ENCODE results near the gene AGR3.

Gene AGR3

GRCh38 chr7:16881844-16882243, at the start of gene AGR3:
Gene AGR3, minus strand, starts transcription at chr7:16881983. Its CDS starts 3,365 bp downstream, at chr7:16878618.
- no peak for DNase-seq (ENCODE audit: low read depth in 3 of 3, low spot score in 1 of 3)

DNA sequence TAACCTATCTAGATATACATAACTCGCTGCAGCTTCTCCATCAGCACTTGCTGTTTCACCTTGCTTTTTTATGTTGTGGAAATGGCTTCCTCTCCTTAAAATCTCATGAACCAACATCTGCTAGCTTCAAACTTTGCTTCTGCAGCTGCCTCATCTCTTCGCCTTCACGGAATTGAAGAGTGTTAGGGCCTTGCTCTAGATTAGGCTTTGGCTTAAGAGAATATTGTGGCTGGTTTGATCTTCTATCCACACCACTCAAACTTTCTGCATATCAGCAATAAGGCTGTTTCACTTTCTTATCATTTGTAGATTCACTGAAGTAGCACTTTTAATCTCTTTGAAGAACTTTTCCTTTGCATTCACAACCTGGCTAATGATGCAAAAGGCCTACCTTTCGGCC, 49.2 kb upstream of the AGR3 start:
- DNase-seq (ENCODE audit: low read depth in 3 of 3, low spot score in 1 of 3) = no peak

DNA sequence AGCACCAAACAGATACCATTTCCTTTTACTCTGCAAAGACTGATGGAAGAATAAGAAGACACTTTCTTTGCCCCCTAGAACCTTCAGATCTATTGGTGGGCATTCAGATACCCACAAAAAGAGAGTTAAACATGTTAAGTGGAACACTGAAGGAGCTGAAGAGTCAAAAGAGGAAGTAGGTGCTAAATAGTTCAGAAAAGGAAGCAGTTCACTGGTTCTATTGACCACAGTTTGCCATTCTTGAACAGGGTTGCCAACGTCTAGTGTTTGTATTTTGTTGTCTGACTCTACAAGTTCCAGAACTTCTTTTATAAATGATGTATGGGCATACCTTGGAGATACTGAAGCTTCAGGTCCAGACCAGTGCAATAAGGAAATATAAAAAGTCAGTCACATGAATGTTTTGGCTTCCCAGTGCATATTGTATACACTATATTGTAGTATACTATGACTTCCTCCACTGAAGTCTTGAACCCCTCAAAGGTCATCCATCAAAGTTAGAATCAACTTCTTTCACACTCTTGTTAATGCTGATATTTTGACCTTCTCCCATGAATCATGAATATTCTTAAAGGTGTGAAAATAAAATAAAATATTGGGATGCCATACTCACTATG, 47.5 kb upstream of the AGR3 start:
- DNase-seq (ENCODE audit: low read depth in 3 of 3, low spot score in 1 of 3) = no peak

- no peak for DNase-seq (ENCODE audit: low read depth in 3 of 3, low spot score in 1 of 3)
These were observed 45.1 kb upstream of the AGR3 start for GRCh38 chr7:16926861-16927260.

DNA sequence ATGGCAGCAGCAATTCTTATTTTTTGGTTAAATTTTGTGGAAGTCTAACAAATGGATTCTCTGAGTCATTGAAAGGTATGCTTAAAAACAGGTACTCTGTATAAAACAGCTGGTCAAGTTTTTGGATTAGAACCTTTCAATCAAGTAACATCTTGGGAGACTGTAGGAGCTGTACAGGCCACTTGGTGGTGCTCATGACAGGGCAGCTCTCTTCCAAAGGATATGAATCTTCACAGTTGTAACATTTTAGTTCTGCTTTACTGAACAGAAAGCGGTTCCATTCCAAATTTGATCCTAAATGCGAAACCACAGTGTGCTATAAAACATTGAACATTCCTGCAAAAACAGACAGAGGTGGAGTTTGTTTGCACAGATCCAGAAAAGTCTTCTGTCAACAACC, 44.5 kb upstream of the AGR3 start:
- DNase-seq (ENCODE audit: low read depth in 3 of 3, low spot score in 1 of 3) = no peak

- no peak for DNase-seq (ENCODE audit: low read depth in 3 of 3, low spot score in 1 of 3)
These were observed 43.8 kb upstream of the AGR3 start for GRCh38 chr7:16925609-16926008.

DNA sequence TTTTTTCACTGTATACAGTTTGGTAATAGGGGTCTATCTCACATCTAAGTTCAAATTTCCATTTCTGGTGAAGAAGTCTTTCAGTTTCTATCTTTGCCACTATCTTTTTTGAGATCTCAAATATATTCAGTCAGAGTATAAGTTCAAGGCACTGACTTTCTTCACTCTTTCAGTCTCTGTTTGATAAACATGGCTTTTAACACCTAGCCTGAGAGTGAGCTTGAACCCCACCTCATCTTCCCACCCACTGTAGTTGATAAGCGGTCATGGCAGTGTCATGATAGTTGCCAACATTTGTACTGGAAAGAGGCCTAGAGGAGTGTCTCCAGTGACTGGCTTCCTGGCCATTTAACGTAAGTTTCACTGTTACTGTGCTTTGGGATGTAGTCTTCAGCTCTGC, 41.2 kb upstream of the AGR3 start:
- DNase-seq (ENCODE audit: low read depth in 3 of 3, low spot score in 1 of 3) = no peak

GRCh38 chr7:16921644-16922257, 40.0 kb upstream of the AGR3 start:
- DNase-seq (ENCODE audit: low read depth in 3 of 3, low spot score in 1 of 3) = no peak

DNA sequence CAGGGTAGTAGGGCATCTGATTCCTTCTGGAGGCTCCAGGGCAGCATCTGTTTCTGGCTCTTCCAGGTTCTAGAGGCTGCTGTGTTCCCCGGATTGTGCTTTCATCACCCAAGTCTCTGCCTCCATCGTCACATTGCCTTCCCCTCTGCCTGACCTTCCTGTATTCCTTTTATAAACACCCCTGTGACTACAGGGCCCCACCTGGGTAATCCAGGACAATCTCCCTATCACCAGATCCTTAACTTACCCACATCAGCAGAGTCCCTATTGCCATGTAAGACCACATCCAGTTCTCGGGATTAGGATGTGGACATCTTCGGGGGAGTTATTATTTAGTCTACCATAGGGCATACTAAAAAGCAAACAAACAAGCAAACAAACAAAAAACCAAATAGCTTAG, 39.4 kb upstream of the AGR3 start:
- no peak for DNase-seq (ENCODE audit: low read depth in 3 of 3, low spot score in 1 of 3)

DNA sequence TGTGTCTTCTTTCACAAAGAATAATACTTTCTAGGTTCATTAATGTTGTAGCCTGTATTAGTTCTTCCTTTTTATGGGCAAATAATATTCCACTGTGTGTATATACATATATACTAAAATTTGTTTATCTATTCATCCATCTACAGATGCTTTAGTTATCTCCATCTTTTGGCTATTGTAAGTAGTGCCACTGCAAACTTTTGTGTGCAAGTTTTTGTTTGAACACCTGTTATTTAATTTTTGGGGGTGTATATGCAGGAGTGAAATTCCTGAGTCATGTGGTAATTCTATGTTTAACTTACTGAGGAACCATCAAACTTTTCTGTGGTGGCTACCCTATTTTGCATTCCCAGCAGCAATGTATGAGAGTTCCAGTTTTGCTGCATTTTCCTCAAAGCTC, 37.7 kb upstream of the AGR3 start:
- DNase-seq (ENCODE audit: low read depth in 3 of 3, low spot score in 1 of 3) = no peak

DNA sequence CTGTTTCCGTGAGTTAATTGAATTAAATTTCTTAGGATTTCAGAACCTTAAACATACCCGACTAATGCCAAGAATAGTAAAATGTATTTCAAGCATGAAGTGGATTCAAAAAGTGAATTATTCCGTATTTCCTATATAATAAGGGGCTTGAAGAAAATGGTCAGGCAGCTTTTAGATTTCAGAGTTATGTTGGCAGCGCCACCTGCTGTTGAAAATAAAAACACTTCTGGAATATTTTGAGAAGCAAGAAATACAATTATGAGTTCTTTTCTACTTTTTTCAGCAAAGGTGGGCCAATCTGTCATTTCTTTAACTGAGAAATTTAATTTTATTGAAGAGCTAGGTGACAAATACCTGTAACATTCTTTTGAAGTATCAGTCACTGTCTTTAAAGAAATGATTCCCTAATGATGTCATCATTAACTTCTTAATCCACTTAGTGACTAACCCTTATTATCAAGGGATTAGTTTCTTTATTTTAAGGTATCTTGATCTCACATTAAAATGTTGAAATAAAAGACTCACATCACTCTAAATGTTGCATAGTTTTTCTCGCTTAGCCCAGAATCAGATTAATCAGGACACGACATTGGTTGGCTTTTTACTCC, 36.6 kb upstream of the AGR3 start:
- DNase-seq (ENCODE audit: low read depth in 3 of 3, low spot score in 1 of 3) = no peak

DNA sequence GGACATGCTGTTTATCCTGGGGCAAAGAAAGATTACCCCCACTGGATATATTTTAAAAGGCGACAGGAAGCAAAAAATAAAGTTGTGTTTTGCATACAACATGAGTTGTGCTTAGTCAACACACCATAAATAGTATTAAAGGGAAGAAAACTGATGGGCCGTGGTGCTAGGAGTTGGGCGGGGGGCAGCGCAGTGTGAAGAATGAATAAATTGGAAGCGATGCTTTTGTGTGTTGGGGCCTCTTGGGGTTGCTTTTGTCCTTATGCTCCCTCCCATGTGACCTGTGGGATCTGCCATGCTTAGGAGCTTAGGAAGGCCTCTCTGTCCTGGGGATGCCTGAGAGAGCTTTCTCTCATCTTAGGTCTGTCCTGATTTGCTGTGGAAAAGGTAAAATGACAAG, 35.0 kb upstream of the AGR3 start:
- DNase-seq (ENCODE audit: low read depth in 3 of 3, low spot score in 1 of 3) = no peak

DNA sequence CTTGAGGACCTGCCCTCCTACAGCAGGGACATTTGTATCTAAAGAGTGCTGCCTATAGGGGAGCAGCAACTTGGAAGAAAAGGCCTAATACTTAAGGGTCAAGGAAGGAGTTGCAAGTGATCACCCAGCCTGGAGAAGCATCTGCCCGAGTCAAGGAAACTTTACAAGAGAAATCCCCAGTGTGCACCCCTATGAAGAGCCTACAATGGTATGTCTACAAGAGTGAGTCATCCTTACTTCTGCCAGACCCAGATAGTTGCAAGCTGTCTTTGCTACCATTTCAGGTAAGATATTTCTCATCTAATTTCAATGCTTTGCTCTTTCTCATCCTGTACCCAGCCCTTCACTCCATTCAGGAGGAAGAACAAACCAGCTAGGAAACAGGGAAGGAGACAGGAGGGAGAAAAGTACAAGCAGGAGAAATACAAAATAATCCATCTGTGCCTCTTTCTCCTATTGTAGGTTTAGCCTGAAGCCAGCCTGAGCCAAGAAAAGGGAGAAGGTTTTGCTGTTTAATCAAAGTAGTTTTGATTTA, 34.4 kb upstream of the AGR3 start:
- no peak for DNase-seq (ENCODE audit: low read depth in 3 of 3, low spot score in 1 of 3)

DNA sequence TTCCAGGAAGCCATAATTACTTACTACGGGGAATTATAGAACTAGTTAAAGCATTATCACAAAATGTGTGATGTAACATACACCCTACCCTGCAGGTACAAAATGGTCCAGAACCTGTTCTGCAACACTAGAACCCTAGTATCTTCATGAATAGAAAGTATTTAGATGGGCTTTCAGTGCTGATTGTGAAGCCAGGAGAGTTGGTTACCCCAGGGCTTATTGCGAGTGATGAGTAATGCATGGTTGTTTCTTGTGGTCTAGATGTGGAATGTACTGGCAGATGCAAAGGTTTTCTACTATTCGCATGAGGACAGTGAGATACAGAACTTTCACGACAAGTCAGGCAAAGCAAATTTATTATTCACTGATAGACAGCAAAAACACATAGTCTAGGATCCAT, 33.6 kb upstream of the AGR3 start:
- DNase-seq (ENCODE audit: low read depth in 3 of 3, low spot score in 1 of 3) = no peak

- DNase-seq (ENCODE audit: low read depth in 3 of 3, low spot score in 1 of 3) = no peak
These were observed 33.0 kb upstream of the AGR3 start for GRCh38 chr7:16914771-16915170.

DNA sequence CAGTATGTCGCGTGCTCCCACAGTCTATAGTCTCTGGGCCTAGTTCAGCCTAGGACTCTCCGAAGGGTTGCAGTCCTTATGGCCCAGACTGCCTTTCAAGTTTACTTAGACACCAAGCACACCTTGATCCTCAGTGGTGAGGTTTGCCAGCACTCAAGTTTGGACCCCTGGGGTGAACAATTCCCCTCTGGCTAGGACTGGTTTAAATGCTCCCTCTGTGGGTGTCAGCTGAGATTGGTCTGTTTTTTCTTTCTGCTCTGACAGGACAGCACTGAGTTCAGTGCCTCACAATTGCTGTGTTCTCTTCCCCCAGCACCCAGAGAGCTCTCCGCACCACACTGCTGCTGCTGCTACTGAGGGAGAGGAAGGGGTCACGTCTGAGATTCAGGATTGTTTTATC, 31.9 kb upstream of the AGR3 start:
- no peak for DNase-seq (ENCODE audit: low read depth in 3 of 3, low spot score in 1 of 3)

DNA sequence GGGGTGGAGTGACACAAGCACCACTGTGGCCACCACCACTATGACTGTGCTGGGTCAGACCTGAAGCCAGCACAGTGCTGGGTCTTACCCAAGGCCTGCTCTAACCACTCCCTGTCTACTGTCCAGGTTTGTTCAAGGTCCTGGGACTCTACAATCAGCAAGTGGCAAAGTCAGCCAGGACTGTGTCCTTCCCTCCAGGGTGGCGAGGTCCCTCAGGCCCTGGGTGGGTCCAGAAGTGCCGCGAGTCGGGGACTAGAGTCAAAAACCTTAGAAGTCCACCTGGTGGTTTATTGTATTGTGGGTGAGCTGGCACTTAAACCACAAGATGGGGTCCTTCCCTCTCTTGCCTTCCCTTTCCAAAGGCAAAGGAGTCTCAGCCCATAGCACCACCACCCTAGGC, 30.8 kb upstream of the AGR3 start:
- DNase-seq (ENCODE audit: low read depth in 3 of 3, low spot score in 1 of 3) = no peak

DNA sequence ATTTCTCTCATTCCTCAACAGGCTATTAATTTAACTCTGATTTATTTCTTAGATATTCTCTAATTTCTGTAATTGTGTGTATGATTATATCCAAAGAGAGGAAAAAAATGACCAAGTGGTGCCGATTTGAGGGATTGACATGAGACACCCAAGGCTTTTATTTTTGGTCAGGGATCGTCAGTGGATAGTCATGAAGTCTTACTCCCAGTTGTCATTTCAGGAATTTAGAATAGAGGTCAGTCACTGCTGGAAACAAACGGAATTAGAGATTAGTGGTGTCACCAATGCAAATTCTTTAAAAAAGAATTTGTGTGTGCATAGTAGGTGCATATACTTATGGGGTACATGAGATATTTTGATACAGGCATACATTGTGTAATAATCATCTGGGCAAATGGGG, 26.8 kb upstream of the AGR3 start:
- DNase-seq (ENCODE audit: low read depth in 3 of 3, low spot score in 1 of 3) = no peak

- no peak for DNase-seq (ENCODE audit: low read depth in 3 of 3, low spot score in 1 of 3)
These were observed 23.7 kb upstream of the AGR3 start for GRCh38 chr7:16905300-16906044.

DNA sequence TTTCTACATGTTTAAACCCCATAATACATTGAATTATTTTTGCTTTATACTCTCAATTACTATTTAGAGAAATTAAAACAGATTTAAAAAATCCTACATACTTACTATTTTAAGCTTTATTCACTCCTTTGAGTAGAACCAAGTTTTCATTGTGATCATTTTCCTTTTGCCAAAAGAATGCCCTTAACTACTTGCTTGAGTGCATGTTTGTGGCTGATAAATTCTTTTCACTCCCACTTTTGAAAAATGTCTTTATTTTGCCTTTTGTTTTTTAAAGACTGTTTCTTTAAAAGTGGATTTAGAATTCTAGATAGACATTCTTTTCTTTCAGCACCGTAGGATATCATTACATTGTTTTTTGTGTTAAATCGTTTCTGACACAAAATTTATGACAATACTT, 22.3 kb upstream of the AGR3 start:
- DNase-seq (ENCODE audit: low read depth in 3 of 3, low spot score in 1 of 3) = no peak

DNA sequence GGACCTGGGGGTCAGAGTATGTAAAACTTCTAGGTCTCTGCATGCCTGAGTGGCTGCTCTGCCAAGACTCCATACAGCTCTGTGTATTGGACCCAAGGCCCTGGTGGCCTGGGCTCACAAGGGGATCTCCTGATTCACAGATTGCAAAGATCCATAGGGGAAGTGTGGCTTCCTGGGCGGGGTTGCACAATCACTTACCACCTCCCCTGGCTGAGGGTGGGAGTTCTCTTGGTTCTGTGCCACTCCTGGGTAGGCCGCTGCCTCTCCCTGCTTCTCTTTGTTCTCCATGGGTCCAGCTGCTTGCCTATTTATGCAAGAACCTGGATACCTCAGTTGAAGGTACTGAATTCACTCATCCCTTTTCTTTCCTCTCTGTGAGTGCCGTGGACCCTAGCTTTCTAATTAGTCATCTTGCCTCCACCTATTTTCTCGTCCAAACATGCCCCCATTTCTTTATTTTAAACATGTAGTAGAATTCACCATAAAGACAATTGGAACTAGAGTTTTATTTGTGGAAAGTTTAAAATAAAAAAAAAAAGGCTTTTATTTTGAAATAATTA, 18.5 kb upstream of the AGR3 start:
- DNase-seq (ENCODE audit: low read depth in 3 of 3, low spot score in 1 of 3) = no peak

Data from stimulated activated CD4-positive, alpha-beta T cell treated with anti-CD3 and anti-CD28 coated beads, TNF-alpha, amount 100 ng/mL, for 1 hour (primary cell).